Measurements from ENCODE around the gene MYT1.
"Not testable (repeated sequence)": the region's sequence is repeated elsewhere in the genome, so short reads cannot be mapped to it uniquely, and the experiment has no call there.

The MYT1 gene

DNA sequence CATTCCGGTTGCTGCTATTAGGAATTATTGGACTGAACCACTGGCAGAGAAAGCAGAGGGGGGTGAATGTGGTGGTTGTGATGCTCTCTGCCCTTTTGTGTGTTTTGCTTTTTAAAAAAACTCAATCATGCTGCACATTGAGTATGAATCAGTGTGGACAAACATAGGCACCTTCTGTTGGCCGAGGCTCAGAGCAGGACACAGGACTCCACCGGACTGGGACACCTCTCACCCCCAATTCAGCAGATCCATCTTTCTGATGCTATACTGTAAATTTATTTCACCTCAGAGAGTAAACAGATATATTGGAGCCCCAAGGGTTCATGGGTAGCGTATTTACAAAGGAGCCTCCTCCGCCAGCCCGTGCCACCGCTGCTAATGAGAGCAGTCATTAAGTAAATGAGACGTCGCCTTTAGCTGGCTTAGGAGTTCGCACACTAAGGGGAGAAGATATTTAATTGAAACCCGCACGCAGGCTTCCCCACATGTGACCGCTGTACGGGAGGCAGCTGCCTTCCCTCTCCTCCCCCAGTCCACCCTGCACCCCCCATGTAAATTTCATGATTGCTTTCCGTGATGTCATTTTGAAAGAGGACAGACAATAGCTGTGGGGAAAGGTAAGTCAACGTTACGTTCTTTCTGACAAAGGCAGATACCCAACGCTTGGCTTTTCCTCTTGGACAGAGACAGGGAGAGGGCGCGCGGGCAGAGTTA is at the start of gene MYT1:
TSS of gene MYT1 (plus strand) at position 330 of the 714 bp plus-strand sequence. CDS start 34,410 bp downstream, outside the sequence.
- Histone ChIP-seq H3K36me3 (ENCODE audit: insufficient read depth, low read length) (no peaks in the 10 kb centered on the region), H3K9me3 (ENCODE audit: control insufficient read depth, insufficient read depth, low read length) (no peaks in the 10 kb centered on the region), H3K9ac (ENCODE audit: low read depth, low read length) (no peak within 1 kb of the TSS), H3K4me1 (ENCODE audit: insufficient read depth, low read length) (peaks cover 23% of the 10 kb centered on the region)

DNA sequence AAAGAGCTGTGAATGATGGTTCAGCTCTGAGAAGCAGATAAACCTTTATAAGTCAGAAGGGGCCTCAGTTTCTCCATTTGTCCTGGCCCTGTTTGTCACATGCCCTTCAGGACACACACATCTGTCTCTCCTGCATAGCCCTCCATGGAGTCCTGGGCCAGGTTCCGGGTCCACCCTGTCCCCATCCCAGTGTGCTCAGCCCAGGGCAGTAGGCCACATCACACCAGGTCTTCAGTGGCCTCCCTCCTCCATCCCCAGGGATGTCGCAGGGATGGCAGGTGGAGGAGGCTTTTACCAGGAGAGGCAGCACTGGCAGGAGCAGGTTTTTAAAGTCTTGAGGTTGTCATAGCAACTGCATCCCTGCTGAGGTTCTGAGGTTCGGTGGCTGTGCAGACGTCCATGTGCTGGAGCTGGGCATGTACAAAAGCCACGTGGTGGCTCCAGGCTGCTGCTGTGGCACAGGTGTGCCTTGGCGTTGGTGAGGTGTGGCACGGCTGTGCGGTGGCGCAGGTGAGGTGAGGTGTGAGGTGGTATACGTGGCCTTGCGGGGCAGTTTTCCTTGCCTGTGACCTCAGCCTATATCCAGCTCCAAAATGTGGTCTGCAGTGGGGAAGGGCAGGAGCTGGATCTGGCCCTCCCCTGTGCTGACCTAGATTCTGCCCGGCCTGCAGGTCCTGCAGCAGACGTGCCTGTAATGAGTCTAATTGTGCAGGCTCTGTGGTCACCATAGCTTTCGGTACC is 48.9 kb upstream of the MYT1 start:
- Histone ChIP-seq H3K9ac (ENCODE audit: low read depth, low read length) (no peak overlapping the region), H3K36me3 (ENCODE audit: insufficient read depth, low read length) (no peaks in the 10 kb centered on the region), H3K4me1 (ENCODE audit: insufficient read depth, low read length) (0 out of 2 replicates have a peak, but pooled peaks cover 5% of the 10 kb centered on the region), H3K9me3 (ENCODE audit: control insufficient read depth, insufficient read depth, low read length) (no peaks in the 10 kb centered on the region)

DNA sequence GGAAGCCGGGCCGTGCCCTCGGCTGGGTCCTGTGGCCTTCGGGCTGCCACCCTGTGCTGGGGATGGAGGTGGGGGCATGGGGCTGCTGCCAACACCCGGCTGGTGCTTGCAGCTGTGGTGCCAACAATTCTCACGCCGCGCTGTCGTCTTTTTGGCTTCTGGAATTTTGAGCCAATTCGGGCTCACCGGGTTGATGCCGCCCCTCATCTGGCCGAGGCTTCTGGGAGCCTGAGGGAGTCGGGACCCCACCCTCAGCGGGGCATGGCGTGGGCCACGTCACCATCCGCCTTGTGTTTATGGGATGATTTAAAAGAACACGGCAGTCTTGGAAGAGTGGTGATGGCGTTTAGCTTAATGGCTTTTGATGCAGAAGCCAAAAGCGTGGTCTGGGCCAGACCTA is 48.2 kb upstream of the MYT1 start:
- Histone ChIP-seq H3K4me1 (ENCODE audit: insufficient read depth, low read length) (peaks cover 5% of the 10 kb centered on the region; the same call in 1 of the 2 replicates), H3K9me3 (ENCODE audit: control insufficient read depth, insufficient read depth, low read length) (no peaks in the 10 kb centered on the region), H3K36me3 (ENCODE audit: insufficient read depth, low read length) (no peaks in the 10 kb centered on the region), H3K9ac (ENCODE audit: low read depth, low read length) (no peak overlapping the region)

DNA sequence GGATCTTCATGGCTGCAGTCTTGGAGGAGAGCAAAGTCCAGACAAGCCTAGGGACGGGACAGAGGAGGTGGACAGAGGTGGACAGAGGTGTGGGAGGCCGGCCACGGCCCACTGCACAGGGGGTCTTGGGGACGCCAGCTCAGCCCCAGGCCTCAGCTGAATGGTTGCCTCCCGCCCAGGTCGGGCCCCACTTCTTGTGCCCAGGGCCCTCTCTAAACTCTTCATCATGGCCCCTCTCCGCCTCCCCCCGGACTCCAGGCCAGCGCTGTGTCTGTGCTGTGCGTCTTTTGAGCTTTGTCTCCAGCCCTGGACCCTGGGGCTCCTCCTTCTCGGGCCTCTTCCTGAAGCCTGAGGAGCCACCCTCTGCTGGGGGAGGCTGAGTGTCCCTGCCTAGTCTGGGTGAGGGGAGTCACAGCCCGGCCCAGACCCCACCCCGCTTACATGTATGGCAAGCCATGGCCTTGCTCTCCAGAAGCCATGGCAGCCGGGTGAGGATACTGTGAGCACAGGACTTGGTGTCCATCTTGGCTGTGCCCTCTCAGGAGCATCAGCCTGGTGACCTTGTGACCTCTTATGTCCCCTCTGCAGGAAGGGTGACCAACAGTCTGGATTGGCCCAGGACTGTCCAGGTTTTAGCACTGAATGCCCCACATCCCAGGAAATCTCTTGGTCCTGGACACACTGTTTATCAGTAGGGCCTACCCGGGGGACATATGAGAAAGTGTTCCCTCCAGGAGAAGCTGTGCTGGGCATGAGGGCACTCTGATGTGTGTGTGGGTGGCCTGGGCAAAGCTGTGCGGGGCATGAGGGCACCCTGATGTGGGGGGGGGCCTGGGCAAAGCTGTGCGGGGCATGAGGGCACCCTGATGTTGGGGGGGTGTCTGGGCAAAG is 47.5 kb upstream of the MYT1 start:
- peaks cover 5% of the 10 kb centered on the region; the same call in 1 of the 2 replicates for H3K4me1 ChIP-seq (ENCODE audit: insufficient read depth, low read length)
- no peak overlapping the region for H3K9ac ChIP-seq (ENCODE audit: low read depth, low read length)
- H3K9me3 ChIP-seq (ENCODE audit: control insufficient read depth, insufficient read depth, low read length) = no peaks in the 10 kb centered on the region
- no peaks in the 10 kb centered on the region for H3K36me3 ChIP-seq (ENCODE audit: insufficient read depth, low read length)

DNA sequence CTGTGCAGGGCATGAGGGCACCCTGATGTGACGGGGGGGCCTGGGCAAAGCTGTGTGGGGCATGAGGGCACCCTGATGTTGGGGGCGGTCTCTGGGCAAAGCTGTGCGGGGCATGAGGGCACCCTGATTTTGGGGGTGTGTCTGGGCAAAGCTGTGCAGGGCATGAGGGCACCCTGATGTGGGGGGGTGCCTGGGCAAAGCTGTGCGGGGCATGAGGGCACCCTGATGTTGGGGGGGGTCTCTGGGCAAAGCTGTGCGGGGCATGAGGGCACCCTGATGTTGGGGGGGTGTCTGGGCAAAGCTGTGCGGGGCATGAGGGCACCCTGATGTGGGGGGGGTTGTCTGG is 46.8 kb upstream of the MYT1 start:
- H3K9ac ChIP-seq (ENCODE audit: low read depth, low read length); H3K9me3 ChIP-seq (ENCODE audit: control insufficient read depth, insufficient read depth, low read length); H3K4me1 ChIP-seq (ENCODE audit: insufficient read depth, low read length); H3K36me3 ChIP-seq (ENCODE audit: insufficient read depth, low read length): not testable (repeated sequence)

DNA sequence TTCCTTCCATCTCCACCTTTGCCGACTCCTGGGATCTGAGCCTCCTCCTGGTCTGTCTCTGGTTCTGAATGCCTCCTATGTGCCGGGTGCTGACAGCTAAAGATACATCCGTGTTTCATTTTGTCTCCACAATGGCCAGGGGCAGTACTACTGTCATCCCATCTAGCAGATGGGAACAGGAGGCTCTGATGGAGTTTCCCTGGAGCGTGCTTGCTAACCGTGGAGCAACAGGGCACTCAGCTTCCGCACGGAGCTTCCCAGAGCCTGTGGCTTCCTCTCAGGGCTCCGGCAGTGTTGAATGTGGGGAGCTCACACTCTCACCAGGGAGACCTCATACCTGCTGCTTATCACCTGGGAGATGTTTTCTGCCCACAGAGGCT is 45.0 kb upstream of the MYT1 start:
- Histone ChIP-seq H3K4me1 (ENCODE audit: insufficient read depth, low read length) (peaks cover 5% of the 10 kb centered on the region; the same call in 1 of the 2 replicates), H3K36me3 (ENCODE audit: insufficient read depth, low read length) (no peaks in the 10 kb centered on the region), H3K9ac (ENCODE audit: low read depth, low read length) (no peak overlapping the region), H3K9me3 (ENCODE audit: control insufficient read depth, insufficient read depth, low read length) (no peaks in the 10 kb centered on the region)

DNA sequence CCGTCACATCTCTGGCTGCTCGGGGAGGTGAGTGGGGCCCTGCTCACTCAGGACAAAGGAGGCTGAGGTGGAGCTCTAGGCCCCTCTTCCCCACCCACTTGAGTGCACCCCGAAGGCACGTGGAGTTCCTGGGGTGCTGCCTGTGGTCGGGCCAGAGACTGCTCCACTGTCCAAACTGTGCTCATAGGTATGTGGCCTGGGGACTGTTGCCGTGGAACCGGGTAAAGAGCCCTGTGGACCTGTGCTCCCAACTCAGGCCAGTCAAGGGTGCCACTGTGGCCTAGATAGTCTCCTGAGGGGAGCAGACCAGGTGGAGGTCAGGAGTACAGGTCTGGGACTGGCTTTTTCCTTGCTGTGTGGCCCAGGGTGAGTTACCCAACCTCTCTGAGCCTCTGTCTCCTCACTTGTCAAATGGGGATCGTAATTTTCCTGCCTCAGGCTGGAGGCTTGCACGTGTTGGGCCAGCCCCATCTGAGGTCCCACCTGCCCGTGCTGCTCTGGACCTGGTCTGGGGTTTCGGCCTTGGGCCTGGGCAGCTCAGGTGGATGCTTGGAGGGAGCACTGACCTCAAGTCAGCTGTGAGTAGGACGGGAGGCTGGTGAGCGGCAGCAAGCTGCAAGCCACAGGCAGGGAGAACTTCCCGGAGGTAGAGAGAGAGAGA is 44.4 kb upstream of the MYT1 start:
- no peaks in the 10 kb centered on the region for H3K36me3 ChIP-seq (ENCODE audit: insufficient read depth, low read length)
- no peak overlapping the region for H3K9ac ChIP-seq (ENCODE audit: low read depth, low read length)
- no peaks in the 10 kb centered on the region for H3K9me3 ChIP-seq (ENCODE audit: control insufficient read depth, insufficient read depth, low read length)
- peaks cover 5% of the 10 kb centered on the region; the same call in 1 of the 2 replicates for H3K4me1 ChIP-seq (ENCODE audit: insufficient read depth, low read length)

DNA sequence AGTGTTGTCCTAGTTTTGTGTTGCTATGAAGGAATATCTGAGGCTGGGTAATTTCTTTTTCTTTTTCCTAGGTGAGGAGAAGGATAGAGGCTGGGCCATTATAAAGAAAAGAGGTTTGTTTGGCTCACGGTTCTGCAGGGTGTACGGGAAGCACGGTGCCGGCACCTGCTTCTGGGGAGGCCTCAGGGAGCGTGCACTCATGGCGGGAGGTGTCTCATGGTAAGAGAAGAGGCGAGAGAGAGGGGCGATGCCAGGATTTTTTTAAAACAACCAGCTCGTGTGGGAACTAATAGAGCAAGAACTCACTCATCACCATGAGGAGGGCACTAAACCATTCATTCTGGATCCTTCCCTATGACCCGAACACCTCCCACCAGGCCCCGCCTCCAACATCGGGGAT is 42.7 kb upstream of the MYT1 start:
- H3K4me1 ChIP-seq (ENCODE audit: insufficient read depth, low read length) = peaks cover 5% of the 10 kb centered on the region; the same call in 1 of the 2 replicates
- H3K9me3 ChIP-seq (ENCODE audit: control insufficient read depth, insufficient read depth, low read length) = no peaks in the 10 kb centered on the region
- H3K36me3 ChIP-seq (ENCODE audit: insufficient read depth, low read length) = no peaks in the 10 kb centered on the region
- H3K9ac ChIP-seq (ENCODE audit: low read depth, low read length) = no peak overlapping the region

DNA sequence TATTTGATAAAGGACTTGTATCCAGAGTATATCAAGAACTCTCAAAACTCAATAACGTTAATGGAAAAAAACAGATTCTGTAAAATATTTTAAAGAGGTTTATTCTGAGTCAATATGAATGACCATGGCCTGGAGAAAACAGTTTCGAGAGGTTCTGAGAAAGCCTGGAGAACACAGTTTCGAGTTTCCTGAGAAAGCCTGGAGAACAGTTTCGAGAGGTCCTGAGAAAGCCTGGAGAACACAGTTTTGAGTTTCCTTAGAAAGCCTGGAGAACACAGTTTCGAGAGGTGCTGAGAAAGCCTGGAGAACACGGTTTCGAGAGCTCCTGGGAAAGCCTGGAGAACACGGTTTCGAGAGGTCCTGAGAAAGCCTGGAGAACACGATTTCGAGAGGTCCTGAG is 41.3 kb upstream of the MYT1 start:
- H3K36me3 ChIP-seq (ENCODE audit: insufficient read depth, low read length); H3K9me3 ChIP-seq (ENCODE audit: control insufficient read depth, insufficient read depth, low read length); H3K9ac ChIP-seq (ENCODE audit: low read depth, low read length); H3K4me1 ChIP-seq (ENCODE audit: insufficient read depth, low read length): not testable (repeated sequence)

DNA sequence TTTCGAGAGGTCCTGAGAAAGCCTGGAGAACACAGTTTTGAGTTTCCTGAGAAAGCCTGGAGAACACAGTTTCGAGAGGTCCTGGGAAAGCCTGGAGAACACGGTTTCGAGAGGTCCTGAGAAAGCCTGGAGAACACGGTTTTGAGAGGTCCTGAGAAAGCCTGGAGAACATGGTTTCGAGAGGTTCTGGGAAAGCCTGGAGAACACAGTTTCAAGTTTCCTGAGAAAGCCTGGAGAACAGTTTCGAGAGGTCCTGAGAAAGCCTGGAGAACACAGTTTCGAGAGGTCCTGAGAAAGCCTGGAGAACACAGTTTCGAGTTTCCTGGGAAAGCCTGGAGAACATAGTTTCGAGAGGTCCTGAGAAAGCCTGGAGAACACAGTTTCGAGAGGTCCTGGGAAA is 40.7 kb upstream of the MYT1 start:
- H3K9ac ChIP-seq (ENCODE audit: low read depth, low read length); H3K36me3 ChIP-seq (ENCODE audit: insufficient read depth, low read length); H3K9me3 ChIP-seq (ENCODE audit: control insufficient read depth, insufficient read depth, low read length); H3K4me1 ChIP-seq (ENCODE audit: insufficient read depth, low read length): not testable (repeated sequence)

DNA sequence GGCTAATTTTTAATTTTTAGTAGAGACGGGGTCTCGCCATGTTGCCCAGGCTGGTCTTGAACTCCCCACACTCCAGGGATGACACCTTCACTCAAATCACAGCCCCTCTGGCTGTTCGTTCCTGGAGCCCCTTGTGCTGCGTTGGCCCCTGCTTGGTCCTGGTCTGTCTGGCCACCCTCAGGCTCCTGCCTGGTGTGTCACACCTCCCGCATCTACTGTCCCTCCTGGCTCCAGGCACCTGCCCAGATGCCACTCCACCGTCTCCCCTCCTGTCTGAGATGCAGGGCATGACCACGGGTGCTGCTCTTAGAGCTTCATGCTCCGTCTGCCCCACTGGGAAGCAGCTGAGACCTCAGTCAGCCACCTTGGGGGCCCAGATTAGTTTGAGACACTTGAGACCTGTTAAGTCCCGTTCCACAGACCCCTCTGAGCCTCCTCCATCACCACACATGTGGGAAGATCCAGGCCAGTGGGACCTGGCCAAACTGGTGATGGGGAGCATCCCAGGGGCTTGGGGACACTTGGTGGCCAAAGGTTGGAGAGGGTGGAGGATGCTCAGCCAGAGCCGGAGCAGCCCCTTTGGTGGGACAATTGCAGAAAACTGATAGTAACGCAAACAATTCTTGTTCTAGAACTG is 35.0 kb upstream of the MYT1 start:
- H3K9me3 ChIP-seq (ENCODE audit: control insufficient read depth, insufficient read depth, low read length) = no peaks in the 10 kb centered on the region
- no peaks in the 10 kb centered on the region for H3K36me3 ChIP-seq (ENCODE audit: insufficient read depth, low read length)
- no peaks in the 10 kb centered on the region for H3K4me1 ChIP-seq (ENCODE audit: insufficient read depth, low read length)
- no peak overlapping the region for H3K9ac ChIP-seq (ENCODE audit: low read depth, low read length)

DNA sequence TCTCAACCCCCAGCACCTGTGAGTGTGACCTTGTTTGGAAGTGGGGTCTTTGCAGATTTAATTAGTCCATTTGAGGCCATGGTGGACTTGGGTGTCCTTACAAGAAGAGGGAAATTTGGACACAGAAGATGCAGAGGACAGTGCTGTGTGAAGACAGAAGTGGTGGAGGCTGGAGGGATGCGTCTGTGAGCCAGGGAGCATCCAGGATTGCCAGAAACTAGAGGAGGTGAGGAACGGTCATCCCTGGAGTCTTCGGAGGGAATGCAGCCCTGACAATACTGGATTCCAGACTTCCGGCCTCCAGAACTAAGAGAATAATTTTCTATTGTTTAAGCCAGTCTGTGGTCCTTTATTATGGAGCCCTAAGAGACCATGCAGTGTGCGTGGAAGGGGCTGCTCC is 34.0 kb upstream of the MYT1 start:
- H3K4me1 ChIP-seq (ENCODE audit: insufficient read depth, low read length) = no peaks in the 10 kb centered on the region
- no peaks in the 10 kb centered on the region for H3K36me3 ChIP-seq (ENCODE audit: insufficient read depth, low read length)
- no peak overlapping the region for H3K9ac ChIP-seq (ENCODE audit: low read depth, low read length)
- H3K9me3 ChIP-seq (ENCODE audit: control insufficient read depth, insufficient read depth, low read length) = no peaks in the 10 kb centered on the region

DNA sequence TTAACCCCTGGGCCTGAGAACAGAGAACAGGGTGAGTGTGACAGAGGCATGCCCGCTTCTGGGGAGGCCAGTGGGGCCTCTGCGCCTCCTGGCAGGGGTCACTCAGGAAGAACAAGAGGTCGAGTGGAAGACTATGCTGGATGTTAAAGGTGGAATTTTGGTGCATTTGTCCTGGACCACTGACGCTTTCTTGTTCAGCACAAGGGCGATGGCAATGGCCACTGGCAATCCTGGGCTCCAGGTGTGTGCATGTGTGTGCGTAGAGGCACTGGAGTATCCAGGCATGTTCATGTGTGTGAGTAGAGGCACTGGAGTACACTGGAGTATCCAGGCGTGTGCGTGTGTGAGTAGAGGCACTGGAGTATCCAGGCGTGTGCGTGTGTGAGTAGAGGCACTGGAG is 33.4 kb upstream of the MYT1 start:
- Histone ChIP-seq H3K36me3 (ENCODE audit: insufficient read depth, low read length) (no peaks in the 10 kb centered on the region), H3K9me3 (ENCODE audit: control insufficient read depth, insufficient read depth, low read length) (no peaks in the 10 kb centered on the region), H3K4me1 (ENCODE audit: insufficient read depth, low read length) (no peaks in the 10 kb centered on the region), H3K9ac (ENCODE audit: low read depth, low read length) (no peak overlapping the region)

DNA sequence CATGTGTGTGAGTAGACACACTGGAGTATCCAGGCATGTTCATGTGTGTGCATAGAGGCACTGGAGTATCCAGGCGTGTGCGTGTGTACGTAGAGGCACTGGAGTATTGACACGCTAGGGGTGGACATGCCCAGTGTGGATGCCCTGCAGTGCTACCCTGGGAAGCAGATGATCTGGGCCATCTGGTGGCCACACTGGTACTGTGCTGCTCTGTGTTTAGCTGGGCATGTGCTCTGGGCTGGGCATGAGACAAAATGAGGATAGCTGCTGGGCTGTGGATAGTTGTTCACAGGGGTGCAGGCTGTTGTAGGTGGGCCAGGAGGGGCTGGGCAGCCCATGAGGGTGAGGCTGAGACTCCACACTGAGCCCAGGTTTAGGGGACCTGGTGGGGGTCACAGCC is 32.8 kb upstream of the MYT1 start:
- no peaks in the 10 kb centered on the region for H3K4me1 ChIP-seq (ENCODE audit: insufficient read depth, low read length)
- H3K9ac ChIP-seq (ENCODE audit: low read depth, low read length) = no peak overlapping the region
- no peaks in the 10 kb centered on the region for H3K9me3 ChIP-seq (ENCODE audit: control insufficient read depth, insufficient read depth, low read length)
- no peaks in the 10 kb centered on the region for H3K36me3 ChIP-seq (ENCODE audit: insufficient read depth, low read length)

All from ES-I3 (cell line).